Stimulated activated CD8-positive, alpha-beta memory T cell treated with anti-CD3 and anti-CD28 coated beads, Interleukin-12 subunit alpha, Interleukin-12 subunit beta, amount 100 ng/mL, for 4 hours (primary cell): ENCODE results near the gene APOE.
A peak's percentile ranks its signal among the peaks of the same experiment; 100 is the strongest.
"Not testable (repeated sequence)": the region's sequence is repeated elsewhere in the genome, so short reads cannot be mapped to it uniquely, and the experiment has no call there.

Experiments
- DNase-seq: peaks from one replicate; pipeline ENCODE4 v3.0.0-alpha.2; 2020; ENCODE audit warnings: low read depth

APOE gene

DNA sequence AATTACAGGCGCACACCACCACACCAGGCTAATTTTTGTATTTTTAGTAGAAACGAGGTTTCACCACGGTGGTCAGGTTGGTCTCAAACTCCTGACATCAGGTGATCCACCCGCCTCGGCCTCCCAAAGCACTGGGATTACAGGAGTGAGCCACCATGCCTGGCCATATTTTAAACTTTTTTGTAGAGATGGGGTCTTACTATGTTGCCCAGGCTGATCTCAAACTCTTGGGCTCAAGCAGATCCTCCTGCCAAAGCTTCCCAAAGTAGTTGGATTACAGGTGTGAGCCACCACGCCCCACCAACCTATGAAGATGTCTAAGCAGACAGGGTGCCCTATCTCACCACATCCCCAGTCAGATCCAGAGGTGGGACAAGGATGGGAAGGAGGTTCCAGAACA, 6.3 kb downstream of the APOE start:
- DNase-seq: not testable (repeated sequence)

DNA sequence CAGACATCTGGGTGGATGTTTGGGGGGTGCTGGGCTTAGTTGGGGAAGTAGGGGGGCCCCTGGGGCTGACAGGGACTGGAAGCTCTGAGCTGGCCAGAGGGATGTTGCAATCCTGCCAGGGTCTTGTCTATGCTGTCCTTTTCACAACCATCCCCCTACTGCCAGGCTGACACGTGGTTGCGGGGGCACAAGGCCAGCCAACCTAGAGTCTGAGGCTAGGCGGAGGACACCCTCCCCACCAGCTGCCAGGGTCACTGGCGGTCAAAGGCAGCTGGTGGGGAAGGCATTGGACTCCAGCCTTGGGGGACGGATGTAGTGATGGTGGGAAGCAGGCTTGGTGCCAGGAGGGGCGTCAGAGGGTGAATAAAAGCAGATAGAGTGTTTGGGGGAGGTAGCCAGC, 7.3 kb downstream of the APOE start:
- DNase-seq: no peak

- not testable (repeated sequence) for DNase-seq
Measured at GRCh38 chr19:44913512-44914432, 8.2 kb downstream of the APOE start.

- peak; percentile 55 for DNase-seq
Measured at GRCh38 chr19:44914433-44915206, 9.0 kb downstream of the APOE start, which contains the start of gene APOC1. APOC1 (plus strand) TSS chr19:44914608; CDS start chr19:44914892, 284 bp downstream.

GRCh38 chr19:44924243-44924725, 18.7 kb downstream of the APOE start:
- DNase-seq: no peak

DNA sequence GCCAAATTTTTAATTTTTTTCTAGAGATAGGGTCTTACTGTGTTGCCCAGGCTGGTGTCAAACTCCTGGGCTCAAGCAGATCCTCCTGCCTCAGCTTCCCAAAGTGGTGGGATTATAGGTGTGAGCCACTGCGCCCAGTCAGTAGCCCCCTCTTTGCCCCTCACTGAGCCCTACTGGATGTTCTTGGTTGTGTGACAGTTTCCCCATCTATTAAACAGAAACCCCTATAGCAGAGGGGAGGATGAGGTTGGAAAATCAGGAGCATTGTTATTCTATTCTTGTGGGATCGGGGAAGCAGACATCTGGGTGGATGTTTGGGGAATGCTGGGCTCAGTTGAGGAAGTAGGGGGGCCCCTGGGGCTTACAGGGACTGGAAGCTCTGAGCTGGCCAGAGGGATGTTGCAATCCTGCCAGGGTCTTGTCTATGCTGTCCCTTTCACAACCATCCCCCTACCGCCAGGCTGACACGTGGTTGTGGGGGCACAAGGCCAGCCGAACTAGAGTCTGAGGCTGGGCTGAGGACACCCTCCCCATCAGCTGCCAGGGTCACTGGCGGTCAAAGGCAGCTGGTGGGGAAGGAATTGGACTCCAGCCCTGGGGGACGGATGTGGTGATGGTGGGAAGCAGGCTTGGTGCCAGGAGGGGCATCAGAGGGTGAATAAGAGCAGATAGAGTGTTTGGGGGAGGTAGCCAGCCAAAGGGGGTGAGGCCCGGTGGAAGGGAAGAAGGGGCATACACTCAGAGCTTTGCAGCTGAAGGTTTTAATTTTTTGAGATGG, 19.7 kb downstream of the APOE start:
- DNase-seq: no peak

DNA sequence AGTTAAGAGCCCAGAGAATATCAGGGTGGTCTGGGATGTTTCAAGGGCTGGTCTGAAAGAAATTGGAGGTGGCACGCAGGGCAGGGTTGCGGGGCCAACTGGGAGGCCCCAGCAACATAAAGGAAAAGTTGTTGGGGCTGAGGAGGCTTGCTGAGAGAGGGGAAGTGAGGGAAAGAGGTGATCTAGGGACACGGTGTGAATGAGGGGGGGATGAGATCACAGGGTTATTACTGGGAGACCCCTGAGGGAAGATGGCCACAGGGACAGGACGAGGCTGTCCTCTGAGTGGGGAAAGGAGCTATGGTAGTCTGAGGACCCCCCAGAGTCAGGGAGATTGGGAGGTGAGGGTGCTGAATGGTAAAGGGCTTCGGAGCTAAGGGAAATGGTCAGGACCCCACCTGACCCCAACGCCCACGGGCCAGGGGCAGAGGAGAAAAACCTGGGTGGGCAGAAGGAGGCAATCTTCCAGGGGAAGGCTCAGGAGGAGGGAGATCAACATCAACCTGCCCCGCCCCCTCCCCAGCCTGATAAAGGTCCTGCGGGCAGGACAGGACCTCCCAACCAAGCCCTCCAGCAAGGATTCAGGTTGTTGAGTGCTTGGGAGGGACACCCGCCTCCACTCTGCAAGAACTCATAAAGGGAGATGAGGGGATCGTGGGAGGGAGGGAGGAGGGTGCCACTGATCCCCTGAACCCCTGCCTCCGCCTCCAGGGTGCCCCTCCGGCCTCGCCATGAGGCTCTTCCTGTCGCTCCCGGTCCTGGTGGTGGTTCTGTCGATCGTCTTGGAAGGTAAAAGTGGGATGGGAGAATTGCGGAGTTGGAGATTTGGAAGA, 20.9 kb downstream of the APOE start:
- not testable (repeated sequence) for DNase-seq

- DNase-seq: no peak
Measured at GRCh38 chr19:44927746-44928145, 22.1 kb downstream of the APOE start.

- DNase-seq: no peak
Measured at GRCh38 chr19:44930088-44930487, 24.5 kb downstream of the APOE start.

- no peak for DNase-seq
Measured at GRCh38 chr19:44931541-44931940, 25.9 kb downstream of the APOE start.

DNA sequence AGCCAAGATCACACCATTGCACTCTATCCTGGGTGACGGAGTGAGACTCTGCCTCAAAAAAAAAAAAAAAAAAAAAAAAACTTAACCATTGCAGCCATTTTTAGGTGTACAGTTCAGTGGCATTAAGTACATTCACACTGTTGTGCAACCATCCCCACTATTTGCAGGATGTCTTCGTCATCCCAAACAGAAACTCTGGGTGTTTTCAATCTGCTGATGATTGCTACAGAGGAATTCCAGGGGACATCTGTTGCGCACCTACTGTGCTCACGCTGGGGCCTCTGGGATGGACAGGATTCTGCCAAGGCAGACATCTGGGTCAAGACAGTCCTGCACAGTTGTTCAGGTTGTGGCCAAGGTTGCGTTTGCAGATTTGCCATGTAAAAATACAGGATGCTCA, 34.1 kb downstream of the APOE start:
- DNase-seq: no peak

GRCh38 chr19:44942067-44942571, 36.5 kb downstream of the APOE start, which contains the start of gene APOC4:
APOC4 (plus strand) TSS chr19:44942237; CDS start chr19:44942278, 41 bp downstream.
- DNase-seq: no peak

DNA sequence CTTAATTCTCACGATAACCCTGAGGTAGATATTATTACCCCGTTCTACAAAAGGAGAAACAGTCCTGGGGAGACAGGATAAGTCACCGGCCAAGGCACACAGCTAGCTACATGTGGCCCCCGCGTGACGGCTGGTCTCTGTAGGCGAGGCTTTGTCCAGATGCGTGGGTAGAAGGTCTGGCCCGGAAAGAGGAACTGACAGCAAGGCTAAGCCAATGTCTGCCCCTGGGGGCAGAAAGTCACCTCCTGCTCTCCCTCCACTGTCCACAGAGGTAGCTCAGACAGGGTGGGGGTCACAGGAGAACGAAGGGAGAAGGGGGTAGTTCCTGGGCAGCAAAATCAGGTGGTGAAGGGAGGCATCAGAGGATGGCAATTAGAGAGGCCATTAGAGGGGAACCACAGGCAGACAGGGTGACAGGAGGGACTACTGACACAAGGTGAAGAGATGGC, 38.2 kb downstream of the APOE start:
- no peak for DNase-seq

DNA sequence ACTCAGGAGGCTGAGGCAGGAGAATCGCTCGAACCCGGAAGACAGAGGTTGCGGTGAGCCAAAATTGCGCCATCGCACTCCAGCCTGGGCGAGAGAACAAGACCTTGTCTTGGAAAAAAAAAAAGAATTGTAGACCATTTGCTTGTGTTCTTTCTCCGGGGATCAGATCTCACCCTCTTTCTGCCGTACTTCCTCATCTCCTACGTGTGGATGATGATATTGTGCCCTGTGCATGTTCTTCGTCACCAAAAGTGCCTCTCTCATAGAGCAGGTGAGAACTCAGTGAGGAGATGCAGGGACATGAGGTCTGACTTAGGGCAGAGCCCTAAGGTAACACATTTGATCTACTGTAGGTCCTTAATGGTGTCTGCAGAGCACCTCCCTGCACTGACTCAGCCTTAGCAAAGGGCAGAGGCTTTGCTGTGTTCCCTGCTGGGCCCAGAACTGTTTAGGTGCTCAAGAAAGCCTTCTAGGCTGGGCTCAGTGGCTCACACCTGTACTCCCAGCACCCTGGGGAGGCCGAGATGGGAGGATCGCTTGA, 41.5 kb downstream of the APOE start:
- DNase-seq: no peak

- DNase-seq: no peak
Measured at GRCh38 chr19:44948237-44948636, 42.6 kb downstream of the APOE start.

GRCh38 chr19:44948763-44949374, 43.3 kb downstream of the APOE start:
- DNase-seq: no peak

GRCh38 chr19:44949550-44949949, 44.0 kb downstream of the APOE start:
- DNase-seq: no peak

DNA sequence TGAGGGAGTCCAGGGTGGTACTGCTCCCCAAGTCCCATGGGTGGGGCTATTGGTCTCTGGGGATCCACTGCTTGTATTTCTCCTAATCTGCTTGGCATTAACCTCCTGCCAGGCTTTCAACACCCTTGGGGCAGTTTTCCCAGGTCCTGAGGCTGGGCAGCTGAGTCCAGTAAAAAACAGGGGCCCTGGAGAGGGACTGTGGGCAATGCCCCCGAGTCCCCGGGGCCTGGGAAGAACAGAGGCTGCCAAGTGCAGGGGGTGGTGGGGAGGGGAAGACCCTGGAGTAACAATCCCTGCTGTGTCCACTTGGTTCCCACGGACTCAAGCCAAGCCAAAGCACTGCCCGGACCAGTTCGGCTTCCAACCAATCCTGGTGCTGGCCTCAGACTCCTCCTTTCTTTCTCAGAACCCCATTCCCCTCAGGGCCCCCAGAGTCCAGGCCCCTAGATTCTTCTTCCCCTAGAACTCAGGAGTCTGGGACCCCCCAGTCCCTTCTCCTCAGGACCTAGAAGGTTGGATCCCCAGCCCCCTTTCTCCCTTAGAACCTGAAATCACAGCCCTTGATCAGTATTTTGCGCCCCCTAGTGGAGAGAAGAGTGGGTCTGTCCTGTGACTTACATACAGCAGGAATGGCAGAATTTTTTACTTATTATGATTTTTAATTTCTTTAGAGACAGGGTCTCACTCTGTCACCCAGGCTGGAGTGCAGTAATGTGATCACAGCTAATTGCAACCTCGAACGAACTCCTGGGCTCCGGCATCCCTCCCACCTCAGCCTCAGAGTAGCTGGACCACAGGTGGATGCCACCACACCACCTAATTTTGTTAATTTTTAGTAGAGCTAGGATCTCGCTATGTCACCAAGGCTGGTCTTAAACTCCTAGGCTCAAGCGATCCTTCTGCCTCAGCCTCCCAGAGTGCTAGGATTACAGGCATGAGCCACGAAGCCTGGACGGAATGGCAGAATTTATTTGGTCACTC, 45.9 kb downstream of the APOE start:
- no peak for DNase-seq

DNA sequence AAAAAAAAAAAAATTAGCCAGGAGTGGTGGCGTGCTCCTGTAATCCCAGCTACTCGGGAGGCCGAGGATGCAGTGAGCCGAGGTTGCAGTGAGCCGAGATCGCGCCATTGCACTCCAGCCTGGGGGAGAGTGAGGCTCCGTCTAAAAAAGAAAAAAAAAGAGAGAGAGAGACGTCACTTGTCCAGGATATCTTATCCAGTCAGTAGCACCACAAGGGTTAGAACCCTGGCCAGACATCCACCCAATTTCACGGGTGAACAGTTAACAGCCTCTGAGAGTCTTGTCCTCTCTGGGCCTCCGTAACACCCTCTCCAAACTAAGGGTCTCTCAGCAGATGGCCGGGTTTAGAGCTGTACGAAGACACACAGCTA, 48.7 kb downstream of the APOE start:
- no peak for DNase-seq
